ENCODE measurements around the gene CHRM4. TPM values are rescaled to one million over a fixed set of nuclear protein-coding genes. Genes with fewer than 3 reads are reported as not detected.

Gene CHRM4
- total and polyA plus RNA-seq, 2 of the 13 experiments (the other 11 are each of a cell fraction or from before 2014, with no cell fraction given) = 0.13 to 0.21 TPM

GRCh38 chr11:46389450-46390330, 1.9 kb downstream of the CHRM4 start (continued):
- TF ChIP-seq ZNF501 (CRISPR knock-in tag; IDR thresholded peaks at IDR 0.05) = no peak
- TF ChIP-seq MXD4 (CRISPR knock-in tag; IDR thresholded peaks at IDR 0.05) = no peak
- TF ChIP-seq, protein P1, sequence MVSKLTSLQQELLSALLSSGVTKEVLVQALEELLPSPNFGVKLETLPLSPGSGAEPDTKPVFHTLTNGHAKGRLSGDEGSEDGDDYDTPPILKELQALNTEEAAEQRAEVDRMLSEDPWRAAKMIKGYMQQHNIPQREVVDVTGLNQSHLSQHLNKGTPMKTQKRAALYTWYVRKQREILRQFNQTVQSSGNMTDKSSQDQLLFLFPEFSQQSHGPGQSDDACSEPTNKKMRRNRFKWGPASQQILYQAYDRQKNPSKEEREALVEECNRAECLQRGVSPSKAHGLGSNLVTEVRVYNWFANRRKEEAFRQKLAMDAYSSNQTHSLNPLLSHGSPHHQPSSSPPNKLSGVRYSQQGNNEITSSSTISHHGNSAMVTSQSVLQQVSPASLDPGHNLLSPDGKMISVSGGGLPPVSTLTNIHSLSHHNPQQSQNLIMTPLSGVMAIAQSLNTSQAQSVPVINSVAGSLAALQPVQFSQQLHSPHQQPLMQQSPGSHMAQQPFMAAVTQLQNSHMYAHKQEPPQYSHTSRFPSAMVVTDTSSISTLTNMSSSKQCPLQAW (CRISPR knock-in tag; IDR thresholded peaks at IDR 0.05) = no peak
- TF ChIP-seq KMT2A (CRISPR knock-in tag; IDR thresholded peaks at IDR 0.05) = no peak
- TF ChIP-seq, protein P2, sequence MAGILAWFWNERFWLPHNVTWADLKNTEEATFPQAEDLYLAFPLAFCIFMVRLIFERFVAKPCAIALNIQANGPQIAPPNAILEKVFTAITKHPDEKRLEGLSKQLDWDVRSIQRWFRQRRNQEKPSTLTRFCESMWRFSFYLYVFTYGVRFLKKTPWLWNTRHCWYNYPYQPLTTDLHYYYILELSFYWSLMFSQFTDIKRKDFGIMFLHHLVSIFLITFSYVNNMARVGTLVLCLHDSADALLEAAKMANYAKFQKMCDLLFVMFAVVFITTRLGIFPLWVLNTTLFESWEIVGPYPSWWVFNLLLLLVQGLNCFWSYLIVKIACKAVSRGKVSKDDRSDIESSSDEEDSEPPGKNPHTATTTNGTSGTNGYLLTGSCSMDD (CRISPR knock-in tag; IDR thresholded peaks at IDR 0.05) = 0 out of 2 replicates have a peak, but pooled peaks have one; percentile 29
- TF ChIP-seq, protein P3, sequence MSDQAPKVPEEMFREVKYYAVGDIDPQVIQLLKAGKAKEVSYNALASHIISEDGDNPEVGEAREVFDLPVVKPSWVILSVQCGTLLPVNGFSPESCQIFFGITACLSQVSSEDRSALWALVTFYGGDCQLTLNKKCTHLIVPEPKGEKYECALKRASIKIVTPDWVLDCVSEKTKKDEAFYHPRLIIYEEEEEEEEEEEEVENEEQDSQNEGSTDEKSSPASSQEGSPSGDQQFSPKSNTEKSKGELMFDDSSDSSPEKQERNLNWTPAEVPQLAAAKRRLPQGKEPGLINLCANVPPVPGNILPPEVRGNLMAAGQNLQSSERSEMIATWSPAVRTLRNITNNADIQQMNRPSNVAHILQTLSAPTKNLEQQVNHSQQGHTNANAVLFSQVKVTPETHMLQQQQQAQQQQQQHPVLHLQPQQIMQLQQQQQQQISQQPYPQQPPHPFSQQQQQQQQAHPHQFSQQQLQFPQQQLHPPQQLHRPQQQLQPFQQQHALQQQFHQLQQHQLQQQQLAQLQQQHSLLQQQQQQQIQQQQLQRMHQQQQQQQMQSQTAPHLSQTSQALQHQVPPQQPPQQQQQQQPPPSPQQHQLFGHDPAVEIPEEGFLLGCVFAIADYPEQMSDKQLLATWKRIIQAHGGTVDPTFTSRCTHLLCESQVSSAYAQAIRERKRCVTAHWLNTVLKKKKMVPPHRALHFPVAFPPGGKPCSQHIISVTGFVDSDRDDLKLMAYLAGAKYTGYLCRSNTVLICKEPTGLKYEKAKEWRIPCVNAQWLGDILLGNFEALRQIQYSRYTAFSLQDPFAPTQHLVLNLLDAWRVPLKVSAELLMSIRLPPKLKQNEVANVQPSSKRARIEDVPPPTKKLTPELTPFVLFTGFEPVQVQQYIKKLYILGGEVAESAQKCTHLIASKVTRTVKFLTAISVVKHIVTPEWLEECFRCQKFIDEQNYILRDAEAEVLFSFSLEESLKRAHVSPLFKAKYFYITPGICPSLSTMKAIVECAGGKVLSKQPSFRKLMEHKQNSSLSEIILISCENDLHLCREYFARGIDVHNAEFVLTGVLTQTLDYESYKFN (CRISPR knock-in tag; conservative IDR thresholded peaks at IDR 0.05) = no peak
- no peak for TF ChIP-seq RARA (CRISPR knock-in tag; IDR thresholded peaks at IDR 0.05)
- TF ChIP-seq ZNF597 (CRISPR knock-in tag; IDR thresholded peaks at IDR 0.05) = no peak
- TF ChIP-seq DDIT3 (CRISPR knock-in tag; IDR thresholded peaks at IDR 0.05) = no peak
- TF ChIP-seq ZNF17 (CRISPR knock-in tag; IDR thresholded peaks at IDR 0.05) = no peak
- peak; percentile 93; the same call in 1 of the 2 replicates for TF ChIP-seq KDM3A (CRISPR knock-in tag; IDR thresholded peaks at IDR 0.05; ENCODE audit: low read depth)
- TF ChIP-seq ZC3H4 (CRISPR knock-in tag; IDR thresholded peaks at IDR 0.05; ENCODE audit: borderline replicate concordance) = no peak
- TF ChIP-seq MTF1 (CRISPR knock-in tag; IDR thresholded peaks at IDR 0.05) = no peak
- TF ChIP-seq, protein P4, sequence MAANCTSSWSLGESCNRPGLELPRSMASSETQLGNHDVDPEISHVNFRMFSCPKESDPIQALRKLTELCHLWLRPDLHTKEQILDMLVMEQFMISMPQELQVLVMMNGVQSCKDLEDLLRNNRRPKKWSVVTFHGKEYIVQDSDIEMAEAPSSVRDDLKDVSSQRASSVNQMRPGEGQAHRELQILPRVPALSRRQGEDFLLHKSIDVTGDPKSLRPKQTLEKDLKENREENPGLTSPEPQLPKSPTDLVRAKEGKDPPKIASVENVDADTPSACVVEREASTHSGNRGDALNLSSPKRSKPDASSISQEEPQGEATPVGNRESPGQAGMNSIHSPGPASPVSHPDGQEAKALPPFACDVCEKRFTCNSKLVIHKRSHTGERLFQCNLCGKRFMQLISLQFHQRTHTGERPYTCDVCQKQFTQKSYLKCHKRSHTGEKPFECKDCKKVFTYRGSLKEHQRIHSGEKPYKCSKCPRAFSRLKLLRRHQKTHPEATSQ (CRISPR knock-in tag; IDR thresholded peaks at IDR 0.05; ENCODE audit: borderline replicate concordance) = no peak
- no peak for TF ChIP-seq CC2D1A (CRISPR knock-in tag; IDR thresholded peaks at IDR 0.05)
- no peak for TF ChIP-seq ZKSCAN1 (IDR thresholded peaks at IDR 0.05; ENCODE audit: low read length)
- TF ChIP-seq, protein P5, sequence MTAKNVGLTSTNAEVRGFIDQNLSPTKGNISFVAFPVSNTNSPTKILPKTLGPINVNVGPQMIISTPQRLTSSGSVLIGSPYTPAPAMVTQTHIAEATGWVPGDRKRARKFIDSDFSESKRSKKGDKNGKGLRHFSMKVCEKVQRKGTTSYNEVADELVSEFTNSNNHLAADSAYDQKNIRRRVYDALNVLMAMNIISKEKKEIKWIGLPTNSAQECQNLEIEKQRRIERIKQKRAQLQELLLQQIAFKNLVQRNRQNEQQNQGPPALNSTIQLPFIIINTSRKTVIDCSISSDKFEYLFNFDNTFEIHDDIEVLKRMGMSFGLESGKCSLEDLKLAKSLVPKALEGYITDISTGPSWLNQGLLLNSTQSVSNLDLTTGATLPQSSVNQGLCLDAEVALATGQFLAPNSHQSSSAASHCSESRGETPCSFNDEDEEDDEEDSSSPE (CRISPR knock-in tag; IDR thresholded peaks at IDR 0.05) = peak; percentile 33; the same call in 1 of the 2 replicates
- no peak for TF ChIP-seq ZNF670 (CRISPR knock-in tag; IDR thresholded peaks at IDR 0.05; ENCODE audit: borderline replicate concordance)
- TF ChIP-seq SRSF1 (optimal IDR thresholded peaks at IDR 0.05; ENCODE audit: low read depth, low read length) = no peak
